Endothelial cell of umbilical vein (primary cell): ENCODE data around the gene RFFL. TPM values are rescaled to one million over a fixed set of nuclear protein-coding genes. Genes with fewer than 3 reads are reported as not detected.

ENCODE experiments used
- BruUV-seq: library from RNA; stranded (reverse); fragments of 400-500 nt; replicated peaks from 2 replicates; lab custom pipeline; 2021; lab: Mats Ljungman, UMichigan
- CTCF ChIA-PET: fragments of 300-600, 350-600 bp; sonication (Branson Sonifier 250); formaldehyde crosslinking; loops from one replicate; lab custom pipeline; 2021; ENCODE audit warnings: antibody characterized with exemption, inconsistent platforms; lab: Charles Lee
- POLR2A ChIA-PET: fragments of 300-600, 350-600 bp; sonication (Branson Sonifier 250); formaldehyde crosslinking; loops from one replicate; lab custom pipeline; 2021; ENCODE audit warnings: antibody characterized with exemption, inconsistent platforms; lab: Charles Lee
- DNase-seq: peaks from one replicate; pipeline ENCODE4 v3.0.0-alpha.2; 2011; ENCODE audit warnings: low read depth, low spot score
- FAIRE-seq: peaks from 2 replicates; lab custom pipeline; 2011; peaks lifted over from hg19 to GRCh38; lab: Jason Lieb, UNC
- H2AFZ ChIP-seq: 2 replicates; pipeline ENCODE4 v1.6.0; 2012; ENCODE audit warnings: low read depth, low read length, control low read depth, inconsistent platforms
- H3K27ac ChIP-seq: 2 replicates; pipeline ENCODE4 v1.5.1; 2011; ENCODE audit warnings: low read depth, mild to moderate bottlenecking, control low read depth, low read length, moderate library complexity; ENCODE audit not compliant: insufficient read depth
- H3K27me3 ChIP-seq, 2 experiments: 2 replicates each; pipeline versions ENCODE4 v1.6.0 to v1.6.1; 2011; ENCODE audit warnings: low read length in 2 of 2, mixed read lengths in 1 of 2; ENCODE audit not compliant: control insufficient read depth in 2 of 2, insufficient read depth in 2 of 2
- H3K36me3 ChIP-seq, 2 experiments: 2 replicates in 1 of 2; 3 replicates in 1 of 2; pipeline ENCODE4 v1.5.1; 2011; ENCODE audit warnings: low read length in 2 of 2, mild to moderate bottlenecking in 1 of 2, moderate library complexity in 1 of 2; ENCODE audit not compliant: control insufficient read depth in 2 of 2, insufficient read depth in 2 of 2; ENCODE audit errors: extremely low read depth in 1 of 2
- H3K4me1 ChIP-seq: 3 replicates; pipeline ENCODE4 v1.5.1; 2011; ENCODE audit warnings: mild to moderate bottlenecking, low read length; ENCODE audit not compliant: control insufficient read depth, insufficient read depth; ENCODE audit errors: extremely low read depth
- H3K4me2 ChIP-seq: 2 replicates; pipeline ENCODE4 v1.6.1; 2011; ENCODE audit warnings: low read length, control low read depth, mixed read lengths; ENCODE audit not compliant: insufficient read depth
- H3K4me3 ChIP-seq, 3 experiments: fragments of 200-600 bp in 1 of 3; sonication (generic), shearing (Covaris generic) in 1 of 3; replicated peaks in 1 of 3; 2 replicates each; pipeline ENCODE4 v1.5.1; 2011 to 2016; ENCODE audit warnings: control low read depth in 3 of 3, low read length in 3 of 3, mild to moderate bottlenecking in 2 of 3, inconsistent platforms in 1 of 3, low read depth in 1 of 3, moderate library complexity in 1 of 3; ENCODE audit not compliant: insufficient read depth in 1 of 3
- H3K79me2 ChIP-seq: 2 replicates; pipeline ENCODE4 v1.6.0; 2012; ENCODE audit warnings: low read length, inconsistent platforms; ENCODE audit not compliant: control insufficient read depth, insufficient read depth
- H3K9ac ChIP-seq: replicated peaks from 2 replicates; pipeline ENCODE3; 2011; ENCODE audit warnings: low read length, control low read depth; ENCODE audit not compliant: insufficient read depth; ENCODE audit errors: extremely low read depth
- H3K9me1 ChIP-seq: replicated peaks from 3 replicates; pipeline ENCODE4 v1.6.0; 2011; ENCODE audit warnings: mild to moderate bottlenecking, low read length; ENCODE audit not compliant: control insufficient read depth, insufficient read depth; ENCODE audit errors: extremely low read depth
- H3K9me3 ChIP-seq: replicated peaks from 2 replicates; pipeline ENCODE4 v1.5.1; 2012; ENCODE audit warnings: low read length, inconsistent platforms; ENCODE audit not compliant: control insufficient read depth, insufficient read depth
- H4K20me1 ChIP-seq: replicated peaks from 2 replicates; pipeline ENCODE3; 2011; ENCODE audit warnings: mild to moderate bottlenecking, low read length; ENCODE audit not compliant: control insufficient read depth, insufficient read depth; ENCODE audit errors: extremely low read depth
- CTCF ChIP-seq, 2 donors: IDR thresholded peaks; 1 replicate in 1 of 2; 2 replicates in 1 of 2; pipeline ENCODE4 v1.5.1; 2011; ENCODE audit warnings: low read length in 2 of 2, mild to moderate bottlenecking in 2 of 2, moderate library complexity in 2 of 2, control low read depth in 1 of 2, inconsistent platforms in 1 of 2, low read depth in 1 of 2; ENCODE audit not compliant: insufficient read depth in 1 of 2; ENCODE audit errors: extremely low read depth in 1 of 2
- EZH2 ChIP-seq: IDR thresholded peaks from 2 replicates; pipeline ENCODE4 v1.6.1; 2012; ENCODE audit warnings: borderline replicate concordance, low read depth, mild to moderate bottlenecking, moderate library complexity, low read length, inconsistent platforms; ENCODE audit not compliant: severe bottlenecking
- FOS ChIP-seq: IDR thresholded peaks from 2 replicates; pipeline ENCODE4 v1.6.1; 2011; ENCODE audit warnings: mild to moderate bottlenecking, low read length, moderate library complexity, borderline replicate concordance; ENCODE audit not compliant: insufficient read depth
- GATA2 ChIP-seq: IDR thresholded peaks from 2 replicates; pipeline ENCODE4 v1.7.0; 2011; ENCODE audit warnings: low read depth, mild to moderate bottlenecking, moderate library complexity, mixed read lengths, low read length; ENCODE audit not compliant: insufficient read length, insufficient read depth
- JUN ChIP-seq: IDR thresholded peaks from 2 replicates; pipeline ENCODE4 v1.6.1; 2011; ENCODE audit warnings: borderline replicate concordance, low read depth; ENCODE audit not compliant: insufficient read length, insufficient read depth
- MAX ChIP-seq: IDR thresholded peaks from 2 replicates; pipeline ENCODE4 v1.6.1; 2011; ENCODE audit not compliant: insufficient read depth, insufficient read length
- MYC ChIP-seq: IDR thresholded peaks from one replicate; pipeline ENCODE4 v1.6.1; 2011; ENCODE audit warnings: mild to moderate bottlenecking, low read depth, low read length
- POLR2A ChIP-seq: IDR thresholded peaks from 2 replicates; pipeline ENCODE4 v1.6.1; 2012; ENCODE audit warnings: low read depth, mild to moderate bottlenecking, control low read depth, low read length
- POLR2AphosphoS5 ChIP-seq: IDR thresholded peaks from 2 replicates; pipeline ENCODE4 v1.6.1; 2012; ENCODE audit warnings: low read depth, mild to moderate bottlenecking, control low read depth, low read length, moderate library complexity; ENCODE audit not compliant: insufficient read depth
- dilution Hi-C: fragments of 300-500 bp; cut with MboI; formaldehyde crosslinking; loops from one replicate; pipeline ENCODE4 v1.15.0; 2019; ENCODE audit warnings: low sequenced_read_pairs; ENCODE audit not compliant: extremely low pct_ligation_motif_present
- intact Hi-C: fragments of 100-400 bp; cut with micrococcal nuclease; formaldehyde crosslinking; loops from one replicate; pipeline ENCODE4 v1.10.0; 2022
- polyA plus RNA-seq, 4 experiments: library from polyadenylated mRNA; depleted of rRNA in 3 of 4; stranded (reverse) in 3 of 4; unstranded in 1 of 4; fragments of >200 nt; gene quantifications; 2 replicates each; pipeline versions ENCODE4 v1.2.1 to v1.2.3, GENCODE V29; 2011 to 2012; ENCODE audit warnings: missing spikeins in 1 of 4
- total RNA-seq: library from RNA; stranded (reverse); gene quantifications from 2 replicates; pipeline ENCODE4 v1.2.3, GENCODE V29; 2021

Gene RFFL
- total and polyA plus RNA-seq, 2 donors (not counting 3 experiments of a cell fraction or from before 2014, with no cell fraction given) = 7.0 to 14.1 TPM

- H3K4me1 ChIP-seq = peaks cover 5% of the 10 kb centered on the region
- BruUV-seq = no TSS peak
- H3K4me2 ChIP-seq = no peak overlapping the region
- H3K9me3 ChIP-seq = no peaks in the 10 kb centered on the region
- H3K4me3 ChIP-seq = no peak overlapping the region
- FAIRE-seq = no peak
- H3K9me1 ChIP-seq = no peaks in the 10 kb centered on the region
- no peak overlapping the region for H3K27ac ChIP-seq
- no peak for DNase-seq
- POLR2A ChIA-PET = no interaction called here
- dilution Hi-C loops = no loop called here
- peaks cover 27% of the 10 kb centered on the region for H3K79me2 ChIP-seq
- CTCF ChIA-PET = interaction anchor here (1.0 to 1.6 kb wide), 2 partner anchors 10 to 13 kb away, joined by 4 read pairs; no protein-coding TSS in a partner anchor
- H2AFZ ChIP-seq = no peak overlapping the region
- H3K27me3 ChIP-seq = no peaks in the 10 kb centered on the region
- H3K9ac ChIP-seq = no peak overlapping the region
- no peaks in the 10 kb centered on the region for H3K36me3 ChIP-seq
- no peaks in the 10 kb centered on the region for H4K20me1 ChIP-seq
- intact Hi-C loops = no loop called here
- TF ChIP-seq MYC = no peak
- no peak for TF ChIP-seq EZH2
- no peak for TF ChIP-seq POLR2AphosphoS5
- no peak for TF ChIP-seq CTCF (IDR thresholded peaks at IDR 0.05; ENCODE audit: extremely low read depth in 1 of 2, insufficient read depth in 1 of 2, low read depth in 1 of 2, low read length in 2 of 2)
- TF ChIP-seq POLR2A = no peak
- no peak for TF ChIP-seq MAX
- TF ChIP-seq JUN = no peak
- TF ChIP-seq FOS = no peak
- no peak for TF ChIP-seq GATA2
Observed at GRCh38 chr17:35076874-35077273, 13.4 kb upstream of the RFFL start.
